H1 (cell line): Measurements from ENCODE around the gene CDKN2AIP. TPM values are rescaled to one million over a fixed set of nuclear protein-coding genes. Genes with fewer than 3 reads are reported as not detected.

Experiments used
- CTCF ChIA-PET: fragments of 300-600 bp; sonication (Branson Sonifier 250); formaldehyde crosslinking; loops from one replicate; lab custom pipeline; 2021; ENCODE audit not compliant: partially characterized antibody; lab: Charles Lee
- POLR2A ChIA-PET: fragments of 300-600 bp; sonication (Branson Sonifier 250); formaldehyde crosslinking; loops from one replicate; lab custom pipeline; 2021; ENCODE audit warnings: inconsistent platforms; ENCODE audit not compliant: partially characterized antibody; lab: Charles Lee
- DNase-seq, 2 experiments: peaks; one replicate each; pipeline versions ENCODE4 v3.0.0 to v3.0.0-alpha.2; 2010 to 2022; ENCODE audit warnings: low spot score in 2 of 2, low read depth in 1 of 2, mixed read lengths in 1 of 2
- FAIRE-seq: peaks from 2 replicates; lab custom pipeline; 2011; peaks lifted over from hg19 to GRCh38; lab: Jason Lieb, UNC
- H2AFZ ChIP-seq: 2 replicates; pipeline ENCODE4 v1.8.1; 2012; ENCODE audit warnings: low read length, inconsistent platforms
- H2AK5ac ChIP-seq: 2 replicates; pipeline ENCODE4 v1.6.1; 2013; ENCODE audit warnings: low read depth, low read length
- H2BK120ac ChIP-seq: replicated peaks from 2 replicates; pipeline ENCODE3; 2013; ENCODE audit warnings: low read depth, low read length, inconsistent platforms
- H2BK12ac ChIP-seq: 2 replicates; pipeline ENCODE4 v1.6.1; 2013; ENCODE audit warnings: low read depth, low read length
- H2BK15ac ChIP-seq: 2 replicates; pipeline ENCODE4 v1.6.1; 2013; ENCODE audit warnings: low read length
- H2BK20ac ChIP-seq: 2 replicates; pipeline ENCODE4 v1.6.1; 2013; ENCODE audit warnings: low read length
- H2BK5ac ChIP-seq: 2 replicates; pipeline ENCODE4 v1.6.1; 2013; ENCODE audit warnings: low read depth, low read length
- H3K14ac ChIP-seq: 2 replicates; pipeline ENCODE4 v1.6.1; 2013; ENCODE audit warnings: inconsistent platforms; ENCODE audit not compliant: insufficient read length
- H3K18ac ChIP-seq: 2 replicates; pipeline ENCODE4 v1.6.1; 2013; ENCODE audit warnings: low read length; ENCODE audit errors: extremely low read depth
- H3K23ac ChIP-seq: 2 replicates; pipeline ENCODE4 v1.6.1; 2013; ENCODE audit warnings: inconsistent platforms; ENCODE audit not compliant: insufficient read length
- H3K23me2 ChIP-seq: 2 replicates; pipeline ENCODE4 v1.6.1; 2013; ENCODE audit warnings: low read depth, low read length
- H3K27ac ChIP-seq: 2 replicates; pipeline ENCODE4 v1.6.1; 2011; ENCODE audit warnings: low read depth, low read length, inconsistent platforms
- H3K27me3 ChIP-seq, 4 experiments: replicated peaks in 1 of 4; 1 replicate in 1 of 4; 2 replicates in 3 of 4; pipeline versions ENCODE4 v1.6.1 to v1.8.1; 2011 to 2013; ENCODE audit warnings: low read length in 3 of 4, mild to moderate bottlenecking in 3 of 4, inconsistent platforms in 2 of 4, mixed read lengths in 2 of 4, moderate library complexity in 1 of 4; ENCODE audit not compliant: control insufficient read depth in 3 of 4, insufficient read depth in 3 of 4; ENCODE audit errors: extremely low read depth in 1 of 4
- H3K36me3 ChIP-seq, 4 experiments: 2 replicates each; pipeline versions ENCODE4 v1.6.1 to v1.8.1; 2011 to 2013; ENCODE audit warnings: mild to moderate bottlenecking in 4 of 4, low read length in 3 of 4, moderate library complexity in 2 of 4, control low read depth in 1 of 4, inconsistent platforms in 1 of 4; ENCODE audit not compliant: insufficient read depth in 4 of 4, control insufficient read depth in 2 of 4
- H3K4ac ChIP-seq: replicated peaks from 2 replicates; pipeline ENCODE3; 2013; ENCODE audit warnings: low read length, low read depth, mixed read lengths, inconsistent platforms; ENCODE audit not compliant: insufficient read length
- H3K4me1 ChIP-seq, 4 experiments: replicated peaks in 1 of 4; 1 replicate in 1 of 4; 2 replicates in 3 of 4; pipeline versions ENCODE4 v1.6.1 to v1.8.1; 2011 to 2013; ENCODE audit warnings: low read length in 3 of 4, inconsistent platforms in 2 of 4, mixed read lengths in 1 of 4; ENCODE audit not compliant: insufficient read depth in 4 of 4, control insufficient read depth in 3 of 4
- H3K4me2 ChIP-seq, 2 experiments: 2 replicates each; pipeline versions ENCODE4 v1.6.1 to v1.8.1; 2011 to 2013; ENCODE audit warnings: low read depth in 2 of 2, low read length in 2 of 2, control low read depth in 1 of 2, inconsistent platforms in 1 of 2, mild to moderate bottlenecking in 1 of 2; ENCODE audit not compliant: insufficient read depth in 1 of 2
- H3K4me3 ChIP-seq, 4 experiments: fragments of 200-600, 300-600 bp in 1 of 4; sonication (generic), shearing (Covaris generic), sonication (Bioruptor Twin) in 1 of 4; 2 replicates each; pipeline versions ENCODE4 v1.5.1 to v1.8.1; 2011 to 2016; ENCODE audit warnings: low read length in 4 of 4, low read depth in 3 of 4, control low read depth in 2 of 4, inconsistent platforms in 2 of 4, mild to moderate bottlenecking in 2 of 4, mixed read lengths in 1 of 4, moderate library complexity in 1 of 4; ENCODE audit not compliant: insufficient read depth in 2 of 4; ENCODE audit errors: extremely low read depth in 1 of 4
- H3K56ac ChIP-seq: replicated peaks from 2 replicates; pipeline ENCODE3; 2013; ENCODE audit warnings: low read depth, mild to moderate bottlenecking, mixed read lengths, low read length, inconsistent platforms; ENCODE audit not compliant: insufficient read length
- H3K79me1 ChIP-seq: 2 replicates; pipeline ENCODE4 v1.6.1; 2013; ENCODE audit warnings: low read depth, low read length, control low read depth
- H3K79me2 ChIP-seq, 2 experiments: 2 replicates each; pipeline versions ENCODE4 v1.6.1 to v1.8.1; 2012 to 2013; ENCODE audit warnings: low read length in 2 of 2, mild to moderate bottlenecking in 2 of 2, inconsistent platforms in 1 of 2; ENCODE audit not compliant: insufficient read depth in 2 of 2, control insufficient read depth in 1 of 2
- H3K9ac ChIP-seq, 4 experiments: replicated peaks in 1 of 4; 1 replicate in 1 of 4; 2 replicates in 3 of 4; pipeline versions ENCODE4 v1.6.1 to v1.8.1; 2011 to 2013; ENCODE audit warnings: low read depth in 3 of 4, low read length in 3 of 4, control low read depth in 2 of 4, mild to moderate bottlenecking in 2 of 4, moderate library complexity in 2 of 4, inconsistent platforms in 1 of 4; ENCODE audit errors: extremely low read depth in 1 of 4
- H3K9me3 ChIP-seq, 2 experiments: 2 replicates each; pipeline versions ENCODE4 v1.6.1 to v1.8.1; 2012 to 2013; ENCODE audit warnings: mild to moderate bottlenecking in 2 of 2, moderate library complexity in 2 of 2, control low read depth in 1 of 2, inconsistent platforms in 1 of 2, low read depth in 1 of 2, low read length in 1 of 2, mixed read lengths in 1 of 2; ENCODE audit not compliant: insufficient read depth in 2 of 2
- H4K20me1 ChIP-seq, 2 experiments: replicated peaks in 1 of 2; 2 replicates each; pipeline versions ENCODE3 to v1.8.1; 2011 to 2013; ENCODE audit warnings: inconsistent platforms in 2 of 2, low read length in 2 of 2, mild to moderate bottlenecking in 1 of 2; ENCODE audit not compliant: insufficient read depth in 2 of 2, control insufficient read depth in 1 of 2
- H4K5ac ChIP-seq: 2 replicates; pipeline ENCODE4 v1.6.1; 2013; ENCODE audit warnings: low read length, low read depth, mixed read lengths, inconsistent platforms; ENCODE audit not compliant: insufficient read length
- H4K8ac ChIP-seq: 2 replicates; pipeline ENCODE4 v1.8.0; 2013; ENCODE audit warnings: mild to moderate bottlenecking, moderate library complexity, low read length, inconsistent platforms; ENCODE audit not compliant: insufficient read depth; ENCODE audit errors: extremely low read depth
- H4K91ac ChIP-seq: replicated peaks from 2 replicates; pipeline ENCODE3; 2013; ENCODE audit warnings: low read length, mixed read lengths, inconsistent platforms; ENCODE audit not compliant: insufficient read length
- BACH1 ChIP-seq: IDR thresholded peaks from 2 replicates; pipeline ENCODE4 v1.6.1; 2012; ENCODE audit warnings: low read length, improper control_type of control experiment
- CBX5 ChIP-seq: fragments of 300-800, 300-1000 bp; sonication (generic); IDR thresholded peaks from 2 replicates; pipeline ENCODE4 v1.7.1; 2016; ENCODE audit warnings: antibody characterized with exemption, low read length, low read depth
- CEBPB ChIP-seq: IDR thresholded peaks from 2 replicates; pipeline ENCODE4 v1.6.1; 2012; ENCODE audit warnings: low read depth, low read length
- GABPA ChIP-seq: IDR thresholded peaks from 2 replicates; pipeline ENCODE4 v1.6.1; 2011; ENCODE audit warnings: mild to moderate bottlenecking, low read length, moderate library complexity, borderline replicate concordance; ENCODE audit not compliant: insufficient read depth
- RFX5 ChIP-seq: IDR thresholded peaks from 2 replicates; pipeline ENCODE4 v1.6.1; 2011; ENCODE audit warnings: low read depth, low read length, improper control_type of control experiment, borderline replicate concordance
- RNF2 ChIP-seq: fragments of 200-900, 300-1000 bp; sonication (generic); IDR thresholded peaks from 2 replicates; pipeline ENCODE4 v1.7.1; 2016; ENCODE audit warnings: borderline replicate concordance, low read depth, mild to moderate bottlenecking, antibody characterized with exemption, low read length; ENCODE audit not compliant: poor library complexity, severe bottlenecking; ENCODE audit errors: missing control alignments
- SP4 ChIP-seq: IDR thresholded peaks from 2 replicates; pipeline ENCODE4 v1.6.1; 2012; ENCODE audit warnings: low read length, inconsistent platforms
- TBP ChIP-seq: IDR thresholded peaks from 2 replicates; pipeline ENCODE4 v1.6.1; 2011; ENCODE audit warnings: low read depth, low read length, improper control_type of control experiment
- YY1 ChIP-seq: IDR thresholded peaks from 2 replicates; pipeline ENCODE4 v1.6.1; 2011; ENCODE audit warnings: low read depth, mild to moderate bottlenecking, low read length
- WGBS, 2 experiments: shearing (Covaris generic) in 1 of 2; methylation state at CpG; one replicate each; pipeline versions ENCODE4 v1.1.6 to v1.1.7; 2013 to 2015; ENCODE audit warnings: low lambda C conversion rate in 2 of 2, mixed read lengths in 2 of 2, inconsistent platforms in 1 of 2, low coverage in 1 of 2, missing lambda C conversion rate in 1 of 2; ENCODE audit not compliant: insufficient replicate concordance in 2 of 2, insufficient coverage in 1 of 2, insufficient read length in 1 of 2; ENCODE audit errors: extremely low coverage in 1 of 2, missing lambda C conversion rate in 1 of 2; 5-methylcytosine and 5-hydroxymethylcytosine counted together
- polyA plus RNA-seq, 7 experiments: library from polyadenylated mRNA; depleted of rRNA in 3 of 7; stranded (reverse) in 5 of 7; unstranded in 2 of 7; fragments of >200 nt in 5 of 7; fragments of 200-250 nt in 2 of 7; gene quantifications; 1 replicate in 5 of 7; 2 replicates in 1 of 7; 4 replicates in 1 of 7; pipeline versions ENCODE4 v1.2.1 to v1.2.3, GENCODE V29; 2011 to 2013; ENCODE audit warnings: missing spikeins in 2 of 7, mixed read lengths in 2 of 7
- total RNA-seq: library from RNA; stranded (reverse); fragmentation: NEBNext Ultra II Directional; extraction: Animal tissue kit (Norgen Biotek cat#: 25700); gene quantifications from 2 replicates; pipeline ENCODE4 v1.2.1, GENCODE V29; 2021
- TF ChIP-seq, protein P1 (sequence below): IDR thresholded peaks from 2 replicates; pipeline ENCODE4 v1.6.1; 2012; ENCODE audit warnings: inconsistent platforms

The CDKN2AIP gene
- total and polyA plus RNA-seq, 2 of the 8 experiments (the other 6 are each of a cell fraction or from before 2014, with no cell fraction given): 6.0 to 14.0 TPM

DNA sequence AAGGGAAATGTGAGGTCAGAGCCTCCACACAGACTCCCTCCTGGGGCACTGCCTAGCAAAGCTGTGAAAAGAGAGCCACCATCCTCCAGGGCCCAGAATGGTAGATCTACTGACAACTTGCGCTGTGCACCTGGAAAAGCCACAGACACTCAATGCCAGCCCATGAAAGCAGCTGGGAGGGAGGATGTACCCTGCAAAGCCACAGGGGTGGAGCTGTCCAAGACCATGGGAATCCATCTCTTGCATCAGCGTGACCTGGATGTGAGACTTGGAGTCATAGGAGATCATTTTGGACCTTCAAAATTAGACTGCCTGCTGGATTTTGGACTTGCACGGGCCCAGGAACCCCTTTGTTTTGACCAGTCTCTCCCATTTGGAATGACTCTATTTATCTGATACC, 22.8 kb downstream of the CDKN2AIP start:
- H3K23ac ChIP-seq: no peak overlapping the region
- FAIRE-seq (no peak), DNase-seq (no peak)
- no peaks in the 10 kb centered on the region for H3K79me2 ChIP-seq
- H3K56ac ChIP-seq: no peak overlapping the region
- no peak overlapping the region for H2BK20ac ChIP-seq
- no peak overlapping the region for H2BK12ac ChIP-seq
- CTCF ChIA-PET: no interaction called here
- no peak overlapping the region for H3K4ac ChIP-seq
- H2BK5ac ChIP-seq: no peak overlapping the region
- H2BK120ac ChIP-seq: no peak overlapping the region
- no peak overlapping the region for H3K18ac ChIP-seq
- H3K4me1 ChIP-seq: peaks cover 0 to 4% (median 1%) of the 10 kb centered on the region in 4 experiments; a peak in 2 of 7 replicates
- H4K5ac ChIP-seq: no peak overlapping the region
- no peak overlapping the region for H4K91ac ChIP-seq
- H2AK5ac ChIP-seq: no peak overlapping the region
- H3K27ac ChIP-seq: no peak overlapping the region
- H2AFZ ChIP-seq: no peak overlapping the region
- H2BK15ac ChIP-seq: no peak overlapping the region
- H3K14ac ChIP-seq: no peak overlapping the region
- H3K36me3 ChIP-seq: no peaks in the 10 kb centered on the region; a peak in 1 of 8 replicates
- no peak overlapping the region for H4K8ac ChIP-seq
- H3K4me3 ChIP-seq: no peak overlapping the region
- TF ChIP-seq SP4 (no peak), CBX5 (no peak), YY1 (no peak), RNF2 (no peak), BACH1 (no peak), CEBPB (no peak), GABPA (no peak), TBP (no peak), RFX5 (no peak)
- TF ChIP-seq, protein P1, sequence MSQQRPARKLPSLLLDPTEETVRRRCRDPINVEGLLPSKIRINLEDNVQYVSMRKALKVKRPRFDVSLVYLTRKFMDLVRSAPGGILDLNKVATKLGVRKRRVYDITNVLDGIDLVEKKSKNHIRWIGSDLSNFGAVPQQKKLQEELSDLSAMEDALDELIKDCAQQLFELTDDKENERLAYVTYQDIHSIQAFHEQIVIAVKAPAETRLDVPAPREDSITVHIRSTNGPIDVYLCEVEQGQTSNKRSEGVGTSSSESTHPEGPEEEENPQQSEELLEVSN: no peak
- WGBS, 2 experiments: 98% methylated on average over 3 of the region's 3 CpGs; no CpG with 5 or more reads in 1 of the 2 experiments
- no peak overlapping the region for H3K9ac ChIP-seq
- POLR2A ChIA-PET: no interaction called here
- no peaks in the 10 kb centered on the region for H3K27me3 ChIP-seq
- no peaks in the 10 kb centered on the region for H3K23me2 ChIP-seq
- H3K79me1 ChIP-seq: no peaks in the 10 kb centered on the region
- peaks cover 3 to 7% of the 10 kb centered on the region in 2 experiments; a peak in 1 of 4 replicates for H3K9me3 ChIP-seq
- H3K4me2 ChIP-seq: no peak overlapping the region
- no peaks in the 10 kb centered on the region for H4K20me1 ChIP-seq
